Measurements from ENCODE around the gene ALG12. TPM values are rescaled to one million over a fixed set of nuclear protein-coding genes. Genes with fewer than 3 reads are reported as not detected.

The ALG12 gene
- total RNA-seq, 3 donors from 2014 or later (not counting 1 experiment from before 2014, with no cell fraction given) = 17.2 to 22.7 (median 19.2) TPM

DNA sequence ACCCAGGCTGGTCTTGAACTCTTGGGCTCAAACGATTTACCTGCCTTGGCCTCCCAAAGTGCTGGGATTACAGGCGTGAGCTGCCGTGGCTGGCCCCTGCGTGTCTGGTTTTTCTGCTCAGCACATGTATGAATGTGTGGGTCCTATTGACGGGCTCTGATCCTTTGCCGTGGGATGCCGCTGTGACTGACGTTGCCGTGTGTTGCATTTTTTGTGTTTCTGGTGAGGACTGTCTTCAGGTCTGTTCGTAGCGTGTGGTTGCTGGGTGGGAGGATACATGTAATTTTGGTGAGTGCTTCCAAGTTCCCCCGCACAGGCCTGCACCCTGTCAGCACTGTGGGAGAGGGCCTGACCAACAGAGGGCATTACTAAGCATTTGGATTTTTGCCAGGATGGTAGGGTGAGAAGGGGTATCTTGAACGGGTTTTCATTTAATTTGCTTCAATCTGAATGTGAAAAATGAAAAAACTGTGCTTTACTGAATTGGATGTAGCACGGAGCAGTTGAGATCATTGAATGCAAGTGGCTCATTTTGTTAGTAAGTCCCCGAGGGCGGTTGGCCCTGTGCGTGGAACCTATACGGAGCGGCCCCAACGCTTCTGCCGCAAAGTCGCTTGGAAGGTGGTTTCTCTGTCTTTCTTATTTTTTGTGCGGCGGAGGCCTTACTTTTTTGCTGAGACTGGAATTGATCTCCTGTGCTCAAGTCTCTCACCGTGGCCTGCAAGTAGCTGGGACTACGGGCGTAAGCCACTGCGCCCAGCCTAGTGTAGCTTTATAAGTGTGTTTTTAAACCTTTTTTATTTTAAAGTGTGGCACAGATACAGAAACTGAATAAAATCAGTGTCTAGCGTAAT is 56.4 kb downstream of the ALG12 start:
- Histone ChIP-seq H3K27ac (ENCODE audit: low read length) (no peak overlapping the region), H3K27me3 (ENCODE audit: control insufficient read depth, insufficient read depth, low read length) (no peaks in the 10 kb centered on the region), H3K9me3 (ENCODE audit: control insufficient read depth, insufficient read depth, low read length) (no peaks in the 10 kb centered on the region), H3K4me3 (ENCODE audit: low read length) (no peak overlapping the region), H3K4me1 (ENCODE audit: control insufficient read depth, insufficient read depth, low read length) (peaks cover 13% of the 10 kb centered on the region), H3K36me3 (ENCODE audit: control insufficient read depth, insufficient read depth, low read length) (no peaks in the 10 kb centered on the region)
- H3K9me3 Mint-ChIP-seq = no peaks in the 10 kb centered on the region
- no peak overlapping the region for H3K27ac Mint-ChIP-seq
- no peak for DNase-seq
- intact Hi-C loops (cut with micrococcal nuclease) = no loop called here
- 89% methylated on average over 29 of the region's 29 CpGs for WGBS (ENCODE audit: insufficient coverage)
- H3K27me3 Mint-ChIP-seq (ENCODE audit: low read depth in 2 of 2) = no peaks in the 10 kb centered on the region
- TF ChIP-seq, protein P1, sequence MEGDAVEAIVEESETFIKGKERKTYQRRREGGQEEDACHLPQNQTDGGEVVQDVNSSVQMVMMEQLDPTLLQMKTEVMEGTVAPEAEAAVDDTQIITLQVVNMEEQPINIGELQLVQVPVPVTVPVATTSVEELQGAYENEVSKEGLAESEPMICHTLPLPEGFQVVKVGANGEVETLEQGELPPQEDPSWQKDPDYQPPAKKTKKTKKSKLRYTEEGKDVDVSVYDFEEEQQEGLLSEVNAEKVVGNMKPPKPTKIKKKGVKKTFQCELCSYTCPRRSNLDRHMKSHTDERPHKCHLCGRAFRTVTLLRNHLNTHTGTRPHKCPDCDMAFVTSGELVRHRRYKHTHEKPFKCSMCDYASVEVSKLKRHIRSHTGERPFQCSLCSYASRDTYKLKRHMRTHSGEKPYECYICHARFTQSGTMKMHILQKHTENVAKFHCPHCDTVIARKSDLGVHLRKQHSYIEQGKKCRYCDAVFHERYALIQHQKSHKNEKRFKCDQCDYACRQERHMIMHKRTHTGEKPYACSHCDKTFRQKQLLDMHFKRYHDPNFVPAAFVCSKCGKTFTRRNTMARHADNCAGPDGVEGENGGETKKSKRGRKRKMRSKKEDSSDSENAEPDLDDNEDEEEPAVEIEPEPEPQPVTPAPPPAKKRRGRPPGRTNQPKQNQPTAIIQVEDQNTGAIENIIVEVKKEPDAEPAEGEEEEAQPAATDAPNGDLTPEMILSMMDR (IDR thresholded peaks at IDR 0.05) = no peak
- ATAC-seq = no peak
- peaks cover 36 to 42% of the 10 kb centered on the region in 2 donors for H3K4me1 Mint-ChIP-seq
- no peak overlapping the region for H3K4me3 Mint-ChIP-seq
- no peaks in the 10 kb centered on the region for H3K36me3 Mint-ChIP-seq

DNA sequence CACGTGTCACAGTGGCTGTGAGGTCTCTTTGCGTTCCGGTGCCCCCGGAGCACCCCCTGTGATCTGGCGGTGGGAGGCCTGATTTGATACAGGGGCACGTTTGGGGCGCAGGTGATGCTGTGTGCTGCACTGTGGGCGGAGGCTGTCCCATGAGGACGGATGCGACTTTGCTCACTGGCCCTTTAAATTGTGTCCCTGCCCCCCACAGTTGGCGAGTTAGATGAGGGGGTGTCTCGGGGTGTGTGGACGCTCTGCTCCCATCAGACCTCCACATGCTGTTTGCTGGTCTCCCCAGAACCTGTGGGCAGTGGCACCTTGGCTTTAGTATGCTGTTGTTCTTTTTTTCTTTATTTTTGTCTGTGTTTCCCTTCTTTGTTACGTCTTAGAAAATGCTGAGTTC is 59.4 kb downstream of the ALG12 start:
- no peaks in the 10 kb centered on the region for H3K27me3 ChIP-seq (ENCODE audit: control insufficient read depth, insufficient read depth, low read length)
- WGBS (ENCODE audit: insufficient coverage) = 94% methylated on average over 13 of the region's 14 CpGs
- H3K9me3 ChIP-seq (ENCODE audit: control insufficient read depth, insufficient read depth, low read length) = no peaks in the 10 kb centered on the region
- Mint-ChIP-seq H3K4me3 (no peak overlapping the region), H3K4me1 (peaks cover 36 to 45% of the 10 kb centered on the region in 2 donors), H3K27me3 (ENCODE audit: low read depth in 2 of 2) (no peaks in the 10 kb centered on the region), H3K36me3 (no peaks in the 10 kb centered on the region), H3K27ac (no peak overlapping the region), H3K9me3 (no peaks in the 10 kb centered on the region)
- intact Hi-C loops (cut with micrococcal nuclease) = loop anchor here (10.0 kb wide), 1 partner anchor 56 kb away; the partner anchor contains the start of genes ALG12 and CRELD2
- H3K4me3 ChIP-seq (ENCODE audit: low read length) = no peak overlapping the region
- DNase-seq (no peak), ATAC-seq (no peak)
- peaks cover 37% of the 10 kb centered on the region for H3K4me1 ChIP-seq (ENCODE audit: control insufficient read depth, insufficient read depth, low read length)
- TF ChIP-seq, protein P1 (IDR thresholded peaks at IDR 0.05) = no peak
- no peak overlapping the region for H3K27ac ChIP-seq (ENCODE audit: low read length)
- no peaks in the 10 kb centered on the region for H3K36me3 ChIP-seq (ENCODE audit: control insufficient read depth, insufficient read depth, low read length)

DNA sequence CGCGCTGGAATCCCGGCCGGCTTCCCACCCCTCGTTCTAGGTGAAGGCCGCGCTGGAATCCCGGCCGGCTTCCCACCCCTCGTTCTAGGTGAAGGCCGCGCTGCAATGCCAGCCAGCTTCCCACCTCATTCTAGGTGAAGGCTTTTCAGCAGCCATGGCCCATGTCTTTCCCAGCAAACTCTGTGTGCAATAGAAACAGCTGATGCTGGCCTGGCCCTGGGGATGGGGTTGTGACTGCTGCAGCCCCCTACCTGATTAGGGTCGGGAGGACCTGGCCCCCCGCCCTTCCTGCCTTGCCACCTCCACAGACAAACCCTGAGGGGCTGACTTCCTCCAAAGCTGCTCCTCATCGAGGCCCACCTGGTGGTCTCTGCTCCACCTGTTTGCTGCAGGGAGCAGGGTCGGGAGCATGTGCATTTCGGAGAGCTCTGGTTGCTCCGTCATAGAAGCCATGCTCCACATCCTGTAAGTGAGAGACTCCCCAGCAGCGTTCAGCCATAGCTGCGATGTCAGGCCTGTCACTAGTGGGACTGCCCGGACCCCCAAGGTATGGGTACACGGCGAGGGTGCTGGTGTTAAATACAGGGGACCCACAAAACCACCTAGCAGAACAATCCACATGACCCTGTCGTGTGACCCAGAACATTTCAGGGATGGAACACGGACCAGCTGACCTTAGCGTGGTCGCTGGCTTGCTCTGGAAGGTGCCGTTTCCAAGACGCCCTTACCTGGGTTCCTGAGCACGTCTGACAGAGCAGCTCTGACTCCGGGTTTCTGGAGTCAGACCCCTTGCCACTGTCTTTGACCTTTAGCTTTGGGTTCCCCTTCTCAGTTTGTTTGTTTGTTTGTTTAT is 61.2 kb downstream of the ALG12 start:
- H3K27me3 Mint-ChIP-seq (ENCODE audit: low read depth in 2 of 2) = no peaks in the 10 kb centered on the region
- no peaks in the 10 kb centered on the region for H3K9me3 ChIP-seq (ENCODE audit: control insufficient read depth, insufficient read depth, low read length)
- intact Hi-C loops (cut with micrococcal nuclease) = loop anchor here (10.0 kb wide), 1 partner anchor 58 kb away; the partner anchor contains the start of genes ALG12 and CRELD2
- H3K4me3 ChIP-seq (ENCODE audit: low read length) = no peak overlapping the region
- H3K9me3 Mint-ChIP-seq = no peaks in the 10 kb centered on the region
- no peak for DNase-seq
- H3K4me3 Mint-ChIP-seq = no peak overlapping the region
- H3K27ac ChIP-seq (ENCODE audit: low read length) = no peak overlapping the region
- no peak for ATAC-seq
- peaks cover 43% of the 10 kb centered on the region for H3K4me1 ChIP-seq (ENCODE audit: control insufficient read depth, insufficient read depth, low read length)
- no peaks in the 10 kb centered on the region for H3K36me3 Mint-ChIP-seq
- TF ChIP-seq, protein P1 (IDR thresholded peaks at IDR 0.05) = no peak
- WGBS (ENCODE audit: insufficient coverage) = 89% methylated on average over 30 of the region's 31 CpGs
- H3K36me3 ChIP-seq (ENCODE audit: control insufficient read depth, insufficient read depth, low read length) = no peaks in the 10 kb centered on the region
- H3K27me3 ChIP-seq (ENCODE audit: control insufficient read depth, insufficient read depth, low read length) = no peaks in the 10 kb centered on the region
- H3K4me1 Mint-ChIP-seq = peaks cover 31 to 42% of the 10 kb centered on the region in 2 donors
- H3K27ac Mint-ChIP-seq = no peak overlapping the region
